ENCODE measurements around the gene ADAT1. TPM values are rescaled to one million over a fixed set of nuclear protein-coding genes. Genes with fewer than 3 reads are reported as not detected.
A peak's percentile ranks its signal among the peaks of the same experiment; 100 is the strongest.

The ADAT1 gene
- total RNA-seq, 6 experiments from 2014 or later: 48.3 to 61.2 (median 55.0) TPM

DNA sequence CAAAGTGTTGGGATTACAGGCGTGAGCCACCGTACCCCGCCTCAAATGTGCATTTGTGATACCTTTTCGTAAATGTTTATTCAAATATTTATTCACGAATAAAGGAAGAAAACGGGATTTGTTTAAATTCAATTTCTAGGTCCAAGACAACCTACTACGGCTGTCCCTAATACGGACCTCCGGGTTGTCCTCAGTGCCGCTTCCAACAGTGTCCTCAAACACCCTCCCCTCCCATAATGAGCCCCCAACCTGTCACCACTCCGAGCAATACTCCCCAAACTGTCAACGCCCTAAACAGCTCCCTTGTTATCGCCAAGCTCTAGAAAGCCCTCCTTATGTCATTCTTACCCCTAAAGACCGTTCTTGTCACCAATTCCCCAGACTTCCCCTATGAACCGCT is 57.4 kb downstream of the ADAT1 start:
- Mint-ChIP-seq H3K9me3 (no peaks in the 10 kb centered on the region), H3K4me1 (ENCODE audit: low read depth) (peaks cover 24% of the 10 kb centered on the region), H3K4me3 (peak overlapping the region; percentile 94), H3K27ac (peak overlapping the region; percentile 77), H3K27me3 (ENCODE audit: insufficient read depth) (peaks cover 5% of the 10 kb centered on the region), H3K36me3 (ENCODE audit: low read depth) (peaks cover 15% of the 10 kb centered on the region; the same call in 1 of the 2 replicates)
- TF ChIP-seq, protein P1, sequence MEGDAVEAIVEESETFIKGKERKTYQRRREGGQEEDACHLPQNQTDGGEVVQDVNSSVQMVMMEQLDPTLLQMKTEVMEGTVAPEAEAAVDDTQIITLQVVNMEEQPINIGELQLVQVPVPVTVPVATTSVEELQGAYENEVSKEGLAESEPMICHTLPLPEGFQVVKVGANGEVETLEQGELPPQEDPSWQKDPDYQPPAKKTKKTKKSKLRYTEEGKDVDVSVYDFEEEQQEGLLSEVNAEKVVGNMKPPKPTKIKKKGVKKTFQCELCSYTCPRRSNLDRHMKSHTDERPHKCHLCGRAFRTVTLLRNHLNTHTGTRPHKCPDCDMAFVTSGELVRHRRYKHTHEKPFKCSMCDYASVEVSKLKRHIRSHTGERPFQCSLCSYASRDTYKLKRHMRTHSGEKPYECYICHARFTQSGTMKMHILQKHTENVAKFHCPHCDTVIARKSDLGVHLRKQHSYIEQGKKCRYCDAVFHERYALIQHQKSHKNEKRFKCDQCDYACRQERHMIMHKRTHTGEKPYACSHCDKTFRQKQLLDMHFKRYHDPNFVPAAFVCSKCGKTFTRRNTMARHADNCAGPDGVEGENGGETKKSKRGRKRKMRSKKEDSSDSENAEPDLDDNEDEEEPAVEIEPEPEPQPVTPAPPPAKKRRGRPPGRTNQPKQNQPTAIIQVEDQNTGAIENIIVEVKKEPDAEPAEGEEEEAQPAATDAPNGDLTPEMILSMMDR (IDR thresholded peaks at IDR 0.05): no peak
- no peak for DNase-seq

DNA sequence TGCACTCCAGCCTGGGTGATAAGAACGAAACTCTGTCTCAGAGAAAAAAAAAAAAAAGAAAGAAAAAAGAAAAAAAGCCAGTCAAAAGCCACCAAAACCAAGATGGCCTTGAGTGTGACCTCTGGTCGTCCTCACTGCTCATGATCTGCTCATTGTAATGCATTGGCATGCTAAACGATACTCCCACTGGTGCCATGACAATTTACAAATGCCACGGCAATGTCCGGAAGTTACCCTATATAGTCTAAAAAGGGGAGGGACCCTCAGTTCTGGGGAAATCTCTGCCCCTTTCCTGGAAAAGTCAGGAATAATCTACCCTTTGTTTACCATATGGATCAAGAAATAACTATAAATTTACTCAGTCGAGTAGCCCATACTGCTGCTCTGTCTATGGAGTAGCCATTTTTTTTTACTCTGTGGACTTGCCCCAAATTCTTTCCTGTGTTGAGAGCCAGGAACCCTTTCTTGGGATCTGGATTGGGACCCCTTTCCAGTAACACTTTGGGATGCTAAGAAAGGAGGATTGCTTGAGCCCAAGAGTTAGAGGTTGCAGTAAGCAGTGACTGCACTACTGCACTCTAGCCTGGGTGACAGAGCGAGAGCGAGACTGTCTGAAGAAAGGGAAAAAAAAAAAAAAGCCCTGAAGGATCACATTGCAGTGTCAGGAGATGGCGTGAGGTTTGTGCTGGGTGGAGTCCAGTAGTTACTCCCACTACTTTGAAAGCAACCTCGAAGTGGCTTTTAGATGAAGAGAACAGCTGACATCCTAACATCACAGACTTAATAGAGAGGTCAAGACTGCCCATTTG is 63.3 kb downstream of the ADAT1 start:
- peaks cover 16% of the 10 kb centered on the region for H3K4me1 Mint-ChIP-seq (ENCODE audit: low read depth)
- DNase-seq: no peak
- no peak overlapping the region; the same call in 1 of the 2 replicates for H3K4me3 Mint-ChIP-seq
- TF ChIP-seq, protein P1 (IDR thresholded peaks at IDR 0.05): no peak
- no peaks in the 10 kb centered on the region for H3K36me3 Mint-ChIP-seq (ENCODE audit: low read depth)
- no peaks in the 10 kb centered on the region for H3K9me3 Mint-ChIP-seq
- peaks cover 14% of the 10 kb centered on the region for H3K27me3 Mint-ChIP-seq (ENCODE audit: insufficient read depth)
- no peak overlapping the region for H3K27ac Mint-ChIP-seq

DNA sequence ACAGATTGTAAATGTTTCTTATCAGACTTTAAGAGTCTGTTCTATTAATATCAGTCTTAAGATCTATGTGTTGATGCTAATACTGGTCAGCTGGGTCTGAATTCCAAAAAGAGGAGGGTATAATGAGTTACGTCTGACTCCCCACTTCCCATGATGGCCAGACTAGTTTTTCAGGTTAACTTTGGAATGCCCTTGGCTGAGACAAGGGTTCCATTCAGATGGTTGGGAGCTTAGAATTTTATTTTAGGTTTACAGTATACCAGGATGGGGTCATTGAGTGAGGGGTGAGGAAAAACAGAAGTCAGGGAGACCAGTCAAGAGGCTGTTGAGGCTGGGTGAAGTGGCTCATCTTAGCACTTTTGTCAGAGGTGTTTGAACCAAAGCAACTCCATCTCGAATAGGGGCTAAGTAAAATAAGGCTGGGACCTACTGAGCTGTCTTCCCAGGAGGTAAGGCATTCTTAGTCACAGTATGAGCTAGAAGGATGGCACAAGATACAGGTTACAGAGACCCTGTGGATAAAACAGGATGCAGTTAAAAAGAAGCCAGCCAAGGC is 64.2 kb downstream of the ADAT1 start:
- peaks cover 19% of the 10 kb centered on the region for H3K4me1 Mint-ChIP-seq (ENCODE audit: low read depth)
- H3K27ac Mint-ChIP-seq: no peak overlapping the region
- peaks cover 11% of the 10 kb centered on the region for H3K27me3 Mint-ChIP-seq (ENCODE audit: insufficient read depth)
- H3K4me3 Mint-ChIP-seq: no peak overlapping the region
- no peak for DNase-seq
- H3K9me3 Mint-ChIP-seq: no peaks in the 10 kb centered on the region
- TF ChIP-seq, protein P1 (IDR thresholded peaks at IDR 0.05): no peak
- no peaks in the 10 kb centered on the region for H3K36me3 Mint-ChIP-seq (ENCODE audit: low read depth)

DNA sequence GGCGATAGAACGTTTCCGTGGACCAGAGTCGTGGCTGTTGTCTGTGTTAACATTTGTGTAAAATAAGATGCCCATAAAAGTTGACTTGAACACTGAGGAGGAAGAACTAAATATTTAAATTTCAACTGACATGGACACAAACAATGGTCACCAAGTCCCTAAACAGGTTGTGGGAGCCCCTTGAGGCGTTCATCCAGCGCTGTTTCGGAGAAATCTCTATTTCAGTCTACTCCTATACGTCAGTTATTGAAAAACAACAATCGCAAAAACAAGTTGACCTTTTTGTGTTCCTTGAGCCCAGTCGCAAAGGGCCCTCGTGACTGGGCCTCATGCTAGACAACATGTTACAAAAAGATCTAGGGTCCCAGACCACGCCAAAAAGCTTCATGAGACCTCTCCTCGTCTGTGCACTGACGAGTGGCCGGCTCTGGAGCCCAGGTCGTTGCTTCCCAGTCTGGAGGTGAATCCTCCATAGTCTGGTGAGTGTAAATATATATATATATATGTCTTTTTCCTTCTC is 66.6 kb downstream of the ADAT1 start:
- Mint-ChIP-seq H3K4me1 (ENCODE audit: low read depth) (peaks cover 26% of the 10 kb centered on the region), H3K9me3 (no peaks in the 10 kb centered on the region), H3K27me3 (ENCODE audit: insufficient read depth) (peaks cover 11% of the 10 kb centered on the region), H3K36me3 (ENCODE audit: low read depth) (no peaks in the 10 kb centered on the region), H3K27ac (peak overlapping the region; percentile 98), H3K4me3 (peak overlapping the region; percentile 99)
- TF ChIP-seq, protein P1 (IDR thresholded peaks at IDR 0.05): no peak
- no peak for DNase-seq

DNA sequence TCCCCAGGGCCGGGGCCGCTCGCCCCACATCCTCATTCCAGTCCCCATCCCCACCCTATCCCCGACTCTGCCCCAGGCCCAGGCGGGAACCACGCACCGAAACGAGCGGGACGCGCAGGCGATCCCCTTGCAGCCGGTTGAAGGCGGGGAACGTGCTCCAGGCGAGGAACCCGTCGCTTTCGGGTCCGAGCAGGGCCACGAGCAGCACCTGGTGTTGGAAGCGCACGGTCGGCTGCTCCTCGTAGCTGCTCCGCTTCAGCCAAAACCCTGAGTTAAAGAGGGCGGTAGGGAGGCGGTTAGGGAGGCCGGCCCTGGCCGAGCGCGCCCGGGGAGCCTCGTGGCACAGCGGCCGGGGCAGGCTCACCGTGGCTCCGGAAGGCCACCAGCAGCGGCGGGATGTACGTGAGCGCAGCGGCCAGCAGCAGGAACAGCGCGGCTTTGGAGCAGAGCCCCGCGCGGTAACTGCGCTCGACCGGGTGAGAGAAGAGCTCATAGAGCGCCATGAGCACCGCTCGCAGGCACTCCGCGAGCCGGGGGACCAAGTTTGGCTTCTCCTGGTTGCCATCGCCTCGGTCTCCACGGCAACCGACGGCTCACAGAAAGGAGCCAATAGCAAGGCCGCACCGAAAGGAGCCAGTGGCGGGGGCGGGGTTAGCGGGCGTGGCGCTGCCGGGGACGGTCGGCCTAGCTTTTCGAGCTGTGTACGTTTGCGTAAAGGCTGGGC is 67.2 kb downstream of the ADAT1 start, which contains the start of gene TMEM231:
Gene TMEM231 (minus strand): TSS at position 546 of the 724 bp plus-strand sequence. CDS start 43 bp downstream, at position 503.
- no peaks in the 10 kb centered on the region for H3K36me3 Mint-ChIP-seq (ENCODE audit: low read depth)

More for the DNA sequence above, 67.2 kb downstream of the ADAT1 start, which contains the start of gene TMEM231:
- DNase-seq: peak; percentile 90
- peak within 1 kb of the TSS; percentile 99 for H3K4me3 Mint-ChIP-seq
- H3K27me3 Mint-ChIP-seq (ENCODE audit: insufficient read depth): peaks cover 11% of the 10 kb centered on the region
- H3K27ac Mint-ChIP-seq: peak within 1 kb of the TSS; percentile 98
- TF ChIP-seq, protein P1 (IDR thresholded peaks at IDR 0.05): no peak; the same call in 1 of the 2 replicates
- H3K9me3 Mint-ChIP-seq: no peaks in the 10 kb centered on the region
- H3K4me1 Mint-ChIP-seq (ENCODE audit: low read depth): peaks cover 26% of the 10 kb centered on the region
